GM18511 (cell line): ENCODE results near the gene NLRP3.
"Not testable (repeated sequence)": the region's sequence is repeated elsewhere in the genome, so short reads cannot be mapped to it uniquely, and the experiment has no call there.

ENCODE experiments used
- ATAC-seq: cut with Tn5 transposase; IDR thresholded peaks from one replicate; pipeline ENCODE4 v1.9.1; 2021; ENCODE audit warnings: mild to moderate bottlenecking, moderate library complexity; ENCODE audit not compliant: unreplicated experiment

Gene NLRP3

GRCh38 chr1:247415423-247416361 lies at the start of gene NLRP3:
NLRP3 (plus strand) TSS chr1:247416173; CDS start chr1:247418801, 2,628 bp downstream.
- peak; percentile 78 for ATAC-seq

DNA sequence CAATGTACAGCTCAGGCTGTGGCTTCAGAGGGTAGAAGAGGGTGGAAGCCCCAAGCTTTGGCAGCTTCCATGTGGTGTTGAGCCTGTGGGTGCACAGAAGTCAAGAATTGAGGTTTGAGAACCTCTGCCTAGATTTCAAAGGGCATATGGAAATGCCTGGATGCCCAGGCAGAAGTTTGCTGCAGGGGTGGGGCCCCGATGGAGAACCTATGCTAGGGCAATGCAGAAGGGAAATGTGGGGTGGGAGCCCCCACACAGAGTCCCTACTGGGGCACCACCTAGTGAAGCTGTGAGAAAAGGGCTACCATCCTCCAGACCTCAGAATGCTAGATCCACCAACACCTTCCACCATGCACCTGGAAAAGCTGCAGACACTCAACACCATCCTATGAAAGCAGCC lies 49.6 kb upstream of the NLRP3 start:
- not testable (repeated sequence) for ATAC-seq

- no peak for ATAC-seq
Observed at GRCh38 chr1:247366926-247367645, 48.9 kb upstream of the NLRP3 start.

DNA sequence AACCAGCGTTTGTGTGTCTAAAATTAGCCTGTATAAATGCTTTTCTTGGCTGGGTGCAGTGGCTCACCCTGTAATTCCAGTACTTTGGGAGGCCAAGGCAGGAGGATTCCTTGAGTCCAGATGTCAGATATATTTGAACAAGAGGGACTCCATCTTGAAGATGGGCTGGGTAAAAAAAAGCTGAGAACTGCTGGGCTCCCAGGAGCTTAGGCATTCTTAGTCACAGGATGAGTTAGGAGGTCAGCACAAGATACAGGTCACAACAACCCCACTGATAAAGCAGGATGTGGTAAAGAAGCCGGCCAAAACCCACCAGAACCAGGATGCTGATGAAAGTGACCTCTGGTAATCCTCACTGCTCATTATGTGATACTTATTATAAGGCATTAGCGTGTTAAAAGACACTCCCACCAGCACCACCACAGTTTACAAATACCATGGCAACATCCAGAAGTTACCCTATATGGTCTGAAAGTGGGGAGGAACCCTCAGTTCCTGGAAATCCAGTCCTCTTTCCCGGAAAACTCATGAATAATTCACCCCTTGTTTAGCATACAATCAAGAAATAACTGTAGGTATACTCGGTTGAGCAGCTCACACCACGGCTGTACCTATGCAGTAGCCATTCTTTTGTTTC lies 48.1 kb upstream of the NLRP3 start:
- no peak for ATAC-seq

DNA sequence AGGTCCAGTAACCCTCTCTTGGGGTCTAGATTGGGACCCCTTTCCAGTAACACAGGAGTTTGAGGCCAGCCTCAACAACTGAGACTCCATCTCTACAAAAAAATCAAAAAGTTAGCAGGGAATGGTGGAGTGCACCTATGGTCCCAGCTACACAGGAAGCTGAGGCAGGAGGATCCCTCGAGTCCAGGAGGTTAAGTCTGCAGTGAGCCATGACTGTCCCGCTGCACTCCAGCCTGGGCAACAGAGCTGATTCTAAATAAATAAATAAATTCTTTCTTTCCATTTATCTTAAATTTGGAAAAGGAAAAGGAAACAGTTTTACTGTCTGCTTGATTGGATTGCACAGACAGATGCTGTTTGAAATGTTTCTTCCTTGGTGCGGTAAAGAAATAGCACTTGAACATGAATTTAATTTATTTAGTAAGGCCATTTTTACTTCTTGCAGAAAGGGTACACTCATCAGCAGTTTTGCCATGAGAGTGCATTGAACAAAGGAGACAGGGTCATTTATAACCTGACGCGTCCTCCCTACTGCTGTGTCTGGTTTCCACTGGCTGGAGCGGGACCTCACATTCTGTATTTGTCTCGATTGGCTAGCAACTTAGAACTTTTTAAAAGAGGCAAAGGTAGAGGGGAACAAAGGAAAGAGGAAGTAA lies 47.4 kb upstream of the NLRP3 start:
- no peak for ATAC-seq

DNA sequence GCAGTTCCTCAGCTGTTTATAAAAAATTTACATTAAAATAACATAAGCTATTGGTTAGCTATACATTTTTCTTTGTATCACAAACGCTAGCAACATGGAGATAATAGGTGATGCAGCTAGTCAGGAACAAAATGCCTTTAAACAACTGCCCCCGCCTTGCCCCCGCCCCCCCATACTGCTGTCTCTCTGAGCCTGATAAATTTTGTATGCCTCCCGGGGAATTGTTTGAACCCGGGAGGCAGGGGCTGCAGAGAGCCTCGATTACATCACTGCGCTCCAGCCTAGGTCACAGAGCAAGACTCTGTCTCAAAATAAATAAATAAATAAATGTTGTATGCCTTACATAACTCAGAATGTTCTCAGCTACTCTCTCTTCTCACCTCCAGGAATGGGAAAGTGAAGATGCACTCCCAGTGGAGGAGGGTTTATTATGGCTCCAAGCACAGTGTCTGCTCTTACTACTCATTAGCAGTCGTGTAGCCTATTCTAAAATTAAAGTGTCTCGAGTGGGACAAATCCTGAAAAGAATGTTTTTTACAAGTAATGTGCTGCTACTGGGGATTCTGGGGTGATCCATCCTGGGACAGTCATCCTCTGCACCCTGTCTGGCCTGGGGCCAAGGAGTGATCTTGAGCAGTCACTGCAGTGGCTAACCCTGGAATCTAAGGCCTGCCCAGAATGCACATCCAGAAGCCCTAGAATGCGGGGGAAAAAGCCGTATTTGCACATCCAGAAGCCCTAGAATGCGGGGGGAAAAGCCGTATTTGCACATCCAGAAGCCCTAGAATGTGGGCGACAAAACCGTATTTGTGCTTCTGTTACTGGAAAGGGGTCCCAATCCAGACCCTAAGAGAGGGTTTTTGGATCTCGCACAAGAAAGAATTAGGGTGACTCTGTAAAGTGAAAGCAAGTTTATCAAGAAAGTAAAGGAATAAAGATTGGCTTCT lies 44.9 kb upstream of the NLRP3 start:
- ATAC-seq = no peak

- no peak for ATAC-seq
Observed at GRCh38 chr1:247371801-247372259, 44.1 kb upstream of the NLRP3 start.

DNA sequence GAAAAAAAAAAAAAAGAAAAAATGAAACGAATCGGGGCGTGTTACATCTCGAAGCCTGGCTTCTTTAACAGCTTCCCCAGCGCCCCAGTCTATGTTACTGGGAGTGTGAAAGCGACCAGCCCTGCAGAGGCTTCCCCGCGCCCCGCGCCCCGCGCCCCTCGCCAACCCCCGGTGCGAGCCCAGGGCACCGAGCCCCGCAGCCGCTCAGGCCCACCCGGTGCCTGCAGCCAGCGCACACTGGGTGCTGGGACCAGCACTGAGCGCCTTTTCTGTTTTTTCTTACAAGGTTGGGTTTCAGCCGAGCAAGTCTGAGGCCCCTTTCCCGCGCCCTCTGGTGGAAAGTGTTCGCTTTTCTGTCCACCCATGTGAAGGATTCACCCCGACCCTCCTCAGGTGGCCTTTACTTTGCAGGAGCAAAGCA lies 42.2 kb upstream of the NLRP3 start:
- peak; percentile 63 for ATAC-seq

- ATAC-seq = not testable (repeated sequence)
Observed at GRCh38 chr1:247374651-247375334, 41.2 kb upstream of the NLRP3 start.

- no peak for ATAC-seq
Observed at GRCh38 chr1:247375747-247376146, 40.2 kb upstream of the NLRP3 start.

GRCh38 chr1:247376659-247377058 lies 39.3 kb upstream of the NLRP3 start:
- ATAC-seq = no peak

- not testable (repeated sequence) for ATAC-seq
Observed at GRCh38 chr1:247377656-247378055, 38.3 kb upstream of the NLRP3 start.

- no peak for ATAC-seq
Observed at GRCh38 chr1:247378334-247379073, 37.5 kb upstream of the NLRP3 start.

DNA sequence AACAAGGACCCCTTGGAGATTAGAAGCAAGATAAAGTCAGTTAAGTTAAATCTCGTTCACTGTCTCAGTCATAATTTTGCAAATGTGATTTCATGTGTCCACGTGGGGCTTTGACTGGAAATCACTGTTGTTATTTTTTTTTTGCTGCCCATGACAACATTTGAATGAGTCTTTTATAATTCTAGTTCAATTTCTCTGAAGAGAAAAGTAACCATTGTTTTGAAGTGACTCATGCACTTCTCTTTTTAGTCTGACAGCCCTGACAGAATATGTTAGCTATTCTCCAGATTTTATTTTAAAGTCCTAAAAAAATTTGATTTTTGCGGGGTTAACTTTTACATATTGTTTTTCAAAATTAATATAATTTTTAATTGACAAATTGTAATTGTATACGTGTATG lies 30.7 kb upstream of the NLRP3 start:
- ATAC-seq = no peak

- no peak for ATAC-seq
Observed at GRCh38 chr1:247386217-247386616, 29.8 kb upstream of the NLRP3 start.

GRCh38 chr1:247386687-247387086 lies 29.3 kb upstream of the NLRP3 start:
- ATAC-seq = no peak

DNA sequence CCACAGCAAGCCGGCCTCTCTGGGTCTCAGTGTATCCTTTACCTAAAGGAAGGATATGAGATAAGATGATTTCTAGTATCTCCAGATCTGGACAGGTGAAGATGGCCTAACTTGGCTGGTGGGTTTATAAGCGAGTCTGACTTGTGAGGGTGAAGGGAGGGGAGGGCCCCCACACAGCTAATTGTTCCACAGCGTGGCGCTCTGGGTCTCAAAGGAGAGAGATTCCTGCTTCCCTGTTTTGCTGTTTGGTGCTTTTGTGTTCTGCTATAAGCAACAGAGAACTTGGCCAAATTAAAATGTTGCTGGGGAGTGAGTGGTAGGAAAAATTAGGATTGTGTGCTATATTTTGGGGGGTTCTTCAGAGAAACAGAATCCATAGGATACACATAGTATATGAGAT lies 28.9 kb upstream of the NLRP3 start:
- no peak for ATAC-seq

- no peak for ATAC-seq
Observed at GRCh38 chr1:247387565-247387964, 28.4 kb upstream of the NLRP3 start.
